ENCODE measurements around the gene FUBP1. TPM values are rescaled to one million over a fixed set of nuclear protein-coding genes. Genes with fewer than 3 reads are reported as not detected.

The FUBP1 gene
- total RNA-seq, 6 donors from 2014 or later = 75.6 to 161 (median 87.1) TPM

DNA sequence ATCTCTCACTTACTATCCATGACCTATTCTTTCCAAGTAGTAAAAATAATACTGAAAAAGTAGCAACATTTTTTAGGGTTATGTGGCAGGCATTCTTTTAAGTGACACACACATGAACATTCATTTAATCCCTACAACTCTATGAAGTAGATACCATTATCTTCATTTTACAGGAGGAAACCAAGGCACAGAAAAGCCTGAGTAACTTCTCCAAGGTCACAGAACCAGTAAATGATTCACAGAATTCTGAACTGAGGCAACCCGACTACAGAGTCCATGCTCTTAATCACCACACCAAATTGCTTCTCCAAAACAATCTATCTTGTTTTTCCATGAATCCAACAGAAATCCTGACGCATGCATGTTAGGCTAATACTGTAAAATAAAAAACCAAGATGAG, 17.5 kb downstream of the FUBP1 start:
- DNase-seq (no peak), ATAC-seq (ENCODE audit: low FRiP score in 2 of 2) (no peak)
- no peak for TF ChIP-seq POLR2A (IDR thresholded peaks at IDR 0.05)
- TF ChIP-seq POLR2AphosphoS5 (IDR thresholded peaks at IDR 0.05) = no peak
- TF ChIP-seq, protein P1, sequence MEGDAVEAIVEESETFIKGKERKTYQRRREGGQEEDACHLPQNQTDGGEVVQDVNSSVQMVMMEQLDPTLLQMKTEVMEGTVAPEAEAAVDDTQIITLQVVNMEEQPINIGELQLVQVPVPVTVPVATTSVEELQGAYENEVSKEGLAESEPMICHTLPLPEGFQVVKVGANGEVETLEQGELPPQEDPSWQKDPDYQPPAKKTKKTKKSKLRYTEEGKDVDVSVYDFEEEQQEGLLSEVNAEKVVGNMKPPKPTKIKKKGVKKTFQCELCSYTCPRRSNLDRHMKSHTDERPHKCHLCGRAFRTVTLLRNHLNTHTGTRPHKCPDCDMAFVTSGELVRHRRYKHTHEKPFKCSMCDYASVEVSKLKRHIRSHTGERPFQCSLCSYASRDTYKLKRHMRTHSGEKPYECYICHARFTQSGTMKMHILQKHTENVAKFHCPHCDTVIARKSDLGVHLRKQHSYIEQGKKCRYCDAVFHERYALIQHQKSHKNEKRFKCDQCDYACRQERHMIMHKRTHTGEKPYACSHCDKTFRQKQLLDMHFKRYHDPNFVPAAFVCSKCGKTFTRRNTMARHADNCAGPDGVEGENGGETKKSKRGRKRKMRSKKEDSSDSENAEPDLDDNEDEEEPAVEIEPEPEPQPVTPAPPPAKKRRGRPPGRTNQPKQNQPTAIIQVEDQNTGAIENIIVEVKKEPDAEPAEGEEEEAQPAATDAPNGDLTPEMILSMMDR (IDR thresholded peaks at IDR 0.05) = no peak
- TF ChIP-seq EP300 (IDR thresholded peaks at IDR 0.05) = no peak
- no peaks in the 10 kb centered on the region for H3K27me3 ChIP-seq
- peaks cover 0 to 4% (median 0%) of the 10 kb centered on the region in 4 donors for H3K4me1 ChIP-seq
- no peak overlapping the region for H3K4me3 ChIP-seq
- peaks cover 75 to 100% (median 85%) of the 10 kb centered on the region in 4 donors for H3K36me3 ChIP-seq
- 87 to 96% methylated on average over 2 of the region's 2 CpGs for WGBS, 2 donors
- no peaks in the 10 kb centered on the region for H3K9me3 ChIP-seq
- no peak overlapping the region for H3K27ac ChIP-seq

DNA sequence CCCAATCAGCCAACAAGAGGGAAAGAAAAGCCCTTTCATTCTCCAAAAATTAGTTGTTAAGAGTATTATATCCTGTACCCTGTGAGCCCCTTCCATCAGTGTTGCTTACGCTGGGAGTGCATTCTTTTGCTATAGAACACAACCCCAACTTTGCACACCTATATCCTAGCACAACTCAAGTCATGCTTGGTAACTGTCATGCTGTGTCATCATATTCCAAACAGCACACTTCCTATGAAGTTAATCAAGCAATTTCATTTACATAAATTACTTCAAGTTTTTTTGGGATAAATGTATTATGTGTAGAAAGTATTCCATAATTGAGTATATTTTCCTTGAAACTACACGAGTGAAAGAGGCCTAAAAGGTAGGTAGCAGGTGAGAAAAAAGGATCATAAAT, 20.0 kb downstream of the FUBP1 start:
- Histone ChIP-seq H3K4me1 (no peaks in the 10 kb centered on the region), H3K4me3 (no peak overlapping the region), H3K27ac (no peak overlapping the region), H3K27me3 (no peaks in the 10 kb centered on the region), H3K9me3 (no peaks in the 10 kb centered on the region), H3K36me3 (peaks cover 68 to 100% (median 84%) of the 10 kb centered on the region in 4 donors)
- DNase-seq (no peak), ATAC-seq (ENCODE audit: low FRiP score in 2 of 2) (no peak)
- TF ChIP-seq EP300 (IDR thresholded peaks at IDR 0.05) (no peak), POLR2AphosphoS5 (IDR thresholded peaks at IDR 0.05) (no peak), POLR2A (IDR thresholded peaks at IDR 0.05) (no peak)
- TF ChIP-seq, protein P1 (IDR thresholded peaks at IDR 0.05) = no peak
- 91 to 98% methylated on average over 2 of the region's 2 CpGs for WGBS, 2 donors

DNA sequence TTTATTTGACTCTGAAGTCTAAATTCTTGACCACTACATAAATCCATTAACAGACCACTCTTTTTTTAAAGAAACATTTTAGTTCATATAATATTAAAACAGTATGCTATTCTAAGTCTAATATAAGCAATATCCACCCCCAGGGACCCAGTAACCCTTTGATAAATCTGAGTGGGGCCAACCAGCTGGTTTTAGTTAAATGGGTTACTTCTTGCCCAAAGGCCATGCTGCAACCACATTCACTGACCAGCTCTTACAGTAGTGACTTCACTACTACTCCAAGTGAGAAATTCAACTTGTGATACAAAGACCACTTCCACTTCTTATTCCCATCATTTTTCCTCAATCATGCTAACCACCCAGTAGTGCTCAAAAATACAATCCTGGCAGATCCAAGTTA, 20.5 kb downstream of the FUBP1 start:
- H3K36me3 ChIP-seq = peaks cover 67 to 100% (median 83%) of the 10 kb centered on the region in 4 donors
- no peak overlapping the region for H3K27ac ChIP-seq
- H3K4me1 ChIP-seq = no peaks in the 10 kb centered on the region
- ATAC-seq (ENCODE audit: low FRiP score in 2 of 2) = no peak
- TF ChIP-seq EP300 (IDR thresholded peaks at IDR 0.05) (no peak), POLR2A (IDR thresholded peaks at IDR 0.05) (no peak), POLR2AphosphoS5 (IDR thresholded peaks at IDR 0.05) (no peak)
- TF ChIP-seq, protein P1 (IDR thresholded peaks at IDR 0.05) = no peak
- no peak for DNase-seq
- no peaks in the 10 kb centered on the region for H3K27me3 ChIP-seq
- H3K4me3 ChIP-seq = no peak overlapping the region
- H3K9me3 ChIP-seq = no peaks in the 10 kb centered on the region

GRCh38 chr1:77956464-77956863, 22.4 kb downstream of the FUBP1 start:
- Histone ChIP-seq H3K4me3 (no peak overlapping the region), H3K4me1 (no peaks in the 10 kb centered on the region), H3K27ac (no peak overlapping the region), H3K36me3 (peaks cover 53 to 100% (median 77%) of the 10 kb centered on the region in 4 donors), H3K27me3 (no peaks in the 10 kb centered on the region), H3K9me3 (no peaks in the 10 kb centered on the region)
- WGBS, 2 donors = 93 to 96% methylated on average over 3 of the region's 3 CpGs
- TF ChIP-seq POLR2A (IDR thresholded peaks at IDR 0.05) (no peak), EP300 (IDR thresholded peaks at IDR 0.05) (no peak), POLR2AphosphoS5 (IDR thresholded peaks at IDR 0.05) (no peak)
- TF ChIP-seq, protein P1 (IDR thresholded peaks at IDR 0.05) = no peak
- ATAC-seq (ENCODE audit: low FRiP score in 2 of 2) (no peak), DNase-seq (no peak)

DNA sequence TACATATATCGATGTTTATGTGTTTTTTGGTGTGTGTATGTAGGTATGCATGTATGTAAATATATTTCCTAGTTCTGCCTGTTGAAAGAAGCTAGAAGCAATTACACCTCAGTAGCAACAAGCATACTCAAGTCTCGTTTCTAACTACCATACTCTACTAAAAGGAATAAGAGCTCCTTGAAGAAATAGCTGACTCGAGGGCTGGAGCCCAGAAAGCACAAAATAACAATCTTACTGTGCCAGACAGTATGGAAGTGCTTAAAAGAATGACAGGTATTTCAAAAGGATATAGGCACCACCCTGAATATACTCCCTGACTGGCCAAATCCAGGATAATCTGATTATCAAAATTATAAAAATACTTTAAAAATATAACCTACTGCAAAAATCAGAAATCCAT, 23.2 kb downstream of the FUBP1 start:
- Histone ChIP-seq H3K4me1 (no peaks in the 10 kb centered on the region), H3K9me3 (no peaks in the 10 kb centered on the region), H3K27me3 (no peaks in the 10 kb centered on the region), H3K36me3 (peaks cover 46 to 100% (median 70%) of the 10 kb centered on the region in 4 donors), H3K27ac (no peak overlapping the region), H3K4me3 (no peak overlapping the region)
- no peak for TF ChIP-seq POLR2A (IDR thresholded peaks at IDR 0.05)
- TF ChIP-seq, protein P1 (IDR thresholded peaks at IDR 0.05) = no peak
- no peak for TF ChIP-seq POLR2AphosphoS5 (IDR thresholded peaks at IDR 0.05)
- TF ChIP-seq EP300 (IDR thresholded peaks at IDR 0.05) = no peak
- DNase-seq (no peak), ATAC-seq (ENCODE audit: low FRiP score in 2 of 2) (no peak)
- WGBS, 2 donors = 69 to 71% methylated on average over 3 of the region's 3 CpGs

All from upper lobe of left lung (tissue), 6 donors.